ENCODE measurements around the gene WDR33.

The WDR33 gene

DNA sequence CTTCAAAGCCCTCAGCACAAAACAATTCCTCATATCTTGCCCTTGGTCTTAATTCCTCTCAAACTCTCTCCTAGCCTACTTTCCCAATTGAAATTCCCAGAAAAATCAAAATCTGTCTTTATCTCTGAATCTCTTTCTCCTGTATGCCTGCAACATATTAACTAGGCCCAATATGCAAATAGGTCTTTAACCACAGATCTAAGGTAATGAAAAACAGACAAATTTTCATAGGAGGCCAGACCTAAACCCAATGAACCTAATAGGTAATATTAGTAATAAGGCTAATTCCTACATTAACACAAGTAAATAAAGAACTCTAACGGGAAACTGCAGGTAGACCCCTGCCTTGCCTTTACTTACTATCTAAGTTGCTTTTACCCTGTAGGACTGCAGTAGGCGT lies 41.4 kb downstream of the WDR33 start:
- intact Hi-C loops (cut with DNase I; ENCODE audit: low total_unique reads), result no loop called here
- Histone ChIP-seq H3K9me3 (no peaks in the 10 kb centered on the region), H3K4me3 (no peak overlapping the region), H3K27ac (no peak overlapping the region), H3K4me1 (peaks cover 0 to 8% (median 1%) of the 10 kb centered on the region in 4 donors), H3K36me3 (peaks cover 22 to 44% (median 40%) of the 10 kb centered on the region in 3 donors), H3K27me3 (no peaks in the 10 kb centered on the region)
- DNase-seq, result no peak
- TF ChIP-seq, protein P1, sequence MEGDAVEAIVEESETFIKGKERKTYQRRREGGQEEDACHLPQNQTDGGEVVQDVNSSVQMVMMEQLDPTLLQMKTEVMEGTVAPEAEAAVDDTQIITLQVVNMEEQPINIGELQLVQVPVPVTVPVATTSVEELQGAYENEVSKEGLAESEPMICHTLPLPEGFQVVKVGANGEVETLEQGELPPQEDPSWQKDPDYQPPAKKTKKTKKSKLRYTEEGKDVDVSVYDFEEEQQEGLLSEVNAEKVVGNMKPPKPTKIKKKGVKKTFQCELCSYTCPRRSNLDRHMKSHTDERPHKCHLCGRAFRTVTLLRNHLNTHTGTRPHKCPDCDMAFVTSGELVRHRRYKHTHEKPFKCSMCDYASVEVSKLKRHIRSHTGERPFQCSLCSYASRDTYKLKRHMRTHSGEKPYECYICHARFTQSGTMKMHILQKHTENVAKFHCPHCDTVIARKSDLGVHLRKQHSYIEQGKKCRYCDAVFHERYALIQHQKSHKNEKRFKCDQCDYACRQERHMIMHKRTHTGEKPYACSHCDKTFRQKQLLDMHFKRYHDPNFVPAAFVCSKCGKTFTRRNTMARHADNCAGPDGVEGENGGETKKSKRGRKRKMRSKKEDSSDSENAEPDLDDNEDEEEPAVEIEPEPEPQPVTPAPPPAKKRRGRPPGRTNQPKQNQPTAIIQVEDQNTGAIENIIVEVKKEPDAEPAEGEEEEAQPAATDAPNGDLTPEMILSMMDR (IDR thresholded peaks at IDR 0.05), result no peak

DNA sequence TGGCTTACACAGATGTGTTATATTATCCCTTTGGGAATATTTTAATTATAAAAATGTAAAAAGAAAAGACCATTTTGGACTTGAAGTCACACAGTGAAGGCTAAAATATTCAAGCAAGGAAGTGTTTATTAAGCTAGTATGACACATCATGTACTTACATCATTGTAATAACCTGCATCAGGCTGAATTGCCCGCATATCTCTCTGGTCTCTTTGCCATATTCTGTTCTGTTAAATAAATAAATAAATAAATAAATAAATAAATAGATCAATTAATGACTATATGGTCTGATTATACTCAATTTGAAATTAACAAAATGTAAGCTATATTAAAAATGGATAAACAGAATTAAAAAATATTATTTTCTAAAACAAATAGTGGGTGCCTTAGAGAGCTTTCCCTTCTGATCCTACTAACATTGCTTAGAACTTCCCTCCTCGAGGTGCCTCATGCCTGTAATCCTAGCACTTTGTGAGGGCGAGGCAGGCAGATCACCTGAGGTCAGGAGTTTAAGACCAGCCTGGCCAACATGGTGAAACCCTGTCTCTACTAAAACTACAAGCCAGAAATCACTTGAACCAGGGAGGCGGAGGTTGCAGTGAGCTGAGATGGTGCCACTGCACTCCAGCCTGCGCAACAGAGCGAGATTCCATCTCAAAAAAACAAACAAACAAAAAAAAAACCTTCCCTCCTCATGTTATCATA lies 42.0 kb downstream of the WDR33 start:
- H3K9me3 ChIP-seq, result no peaks in the 10 kb centered on the region
- DNase-seq, result no peak
- H3K4me3 ChIP-seq, result no peak overlapping the region
- H3K27ac ChIP-seq, result no peak overlapping the region
- peaks cover 0 to 8% (median 1%) of the 10 kb centered on the region in 4 donors for H3K4me1 ChIP-seq
- H3K36me3 ChIP-seq, result peaks cover 28 to 50% (median 47%) of the 10 kb centered on the region in 3 donors
- intact Hi-C loops (cut with DNase I; ENCODE audit: low total_unique reads), result no loop called here
- no peaks in the 10 kb centered on the region for H3K27me3 ChIP-seq
- TF ChIP-seq, protein P1 (IDR thresholded peaks at IDR 0.05), result no peak

DNA sequence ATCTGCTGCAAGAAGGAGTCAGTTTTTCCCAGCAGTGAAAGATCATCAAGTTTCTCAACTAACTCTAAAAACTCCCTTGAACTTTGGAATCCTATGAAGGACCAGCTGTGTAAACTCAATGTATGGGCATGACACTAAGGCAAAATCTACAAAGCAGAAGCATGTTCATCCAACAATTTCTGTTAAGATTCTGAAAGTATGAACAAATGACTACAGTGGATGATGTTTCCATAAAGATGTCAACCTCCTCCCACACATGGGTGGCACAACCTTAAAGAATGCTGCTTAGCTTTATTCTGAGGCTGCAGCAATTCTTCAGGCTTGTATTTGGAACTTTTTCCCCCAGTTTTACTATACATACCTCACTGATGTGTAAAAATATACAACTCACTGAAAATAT lies 47.2 kb downstream of the WDR33 start:
- TF ChIP-seq, protein P1 (IDR thresholded peaks at IDR 0.05), result no peak
- intact Hi-C loops (cut with DNase I; ENCODE audit: low total_unique reads), result no loop called here

DNA sequence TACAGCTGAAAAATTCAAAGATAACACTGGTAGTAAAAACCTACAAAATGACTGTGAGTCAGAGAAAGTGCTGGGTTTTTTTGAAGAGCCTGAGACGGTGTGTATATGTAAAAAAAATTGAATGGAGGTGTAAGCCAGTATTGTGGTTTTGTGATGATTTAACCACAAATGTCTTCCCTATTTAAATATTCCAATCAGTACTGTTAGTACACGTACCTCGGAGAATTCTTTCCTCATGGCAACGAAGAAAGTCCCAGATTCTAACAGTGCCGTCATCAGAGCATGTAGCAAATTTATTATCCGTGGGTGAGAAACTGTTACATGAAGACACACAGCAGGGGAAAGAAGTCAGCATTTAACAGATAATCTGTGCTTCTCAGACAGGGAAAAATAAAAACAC lies 48.1 kb downstream of the WDR33 start:
- DNase-seq, result no peak
- Histone ChIP-seq H3K27ac (no peak overlapping the region), H3K4me3 (no peak overlapping the region), H3K9me3 (no peaks in the 10 kb centered on the region), H3K27me3 (no peaks in the 10 kb centered on the region), H3K36me3 (peaks cover 41 to 78% (median 71%) of the 10 kb centered on the region in 3 donors), H3K4me1 (no peaks in the 10 kb centered on the region)
- intact Hi-C loops (cut with DNase I; ENCODE audit: low total_unique reads), result no loop called here
- TF ChIP-seq, protein P1 (IDR thresholded peaks at IDR 0.05), result no peak

More for the DNA sequence above, 47.2 kb downstream of the WDR33 start:
- peaks cover 50 to 80% (median 71%) of the 10 kb centered on the region in 3 donors for H3K36me3 ChIP-seq
- no peak for DNase-seq
- no peak overlapping the region for H3K27ac ChIP-seq
- no peaks in the 10 kb centered on the region for H3K4me1 ChIP-seq
- no peaks in the 10 kb centered on the region for H3K9me3 ChIP-seq
- H3K4me3 ChIP-seq, result no peak overlapping the region
- no peaks in the 10 kb centered on the region for H3K27me3 ChIP-seq

DNA sequence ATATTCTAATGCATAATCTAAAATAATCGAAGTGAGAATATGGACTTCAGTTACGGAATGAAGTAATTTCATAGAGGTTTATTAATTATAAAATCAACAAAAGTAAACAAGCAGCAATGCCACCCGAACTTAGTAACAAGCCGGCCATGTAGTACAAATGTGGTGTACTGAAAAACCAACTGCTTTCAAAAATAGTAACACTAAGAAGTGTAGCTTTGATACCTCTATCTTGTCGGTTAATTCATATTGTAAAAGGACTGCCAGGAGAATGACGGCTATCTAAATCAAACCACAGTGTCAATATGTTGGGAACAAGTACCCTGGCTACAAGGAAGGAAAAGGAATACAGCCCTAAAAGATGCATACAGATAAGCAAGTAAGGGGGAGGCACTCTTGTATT lies 48.5 kb downstream of the WDR33 start:
- no peak overlapping the region for H3K4me3 ChIP-seq
- TF ChIP-seq, protein P1 (IDR thresholded peaks at IDR 0.05), result no peak
- DNase-seq, result no peak
- intact Hi-C loops (cut with DNase I; ENCODE audit: low total_unique reads), result no loop called here
- no peaks in the 10 kb centered on the region for H3K4me1 ChIP-seq
- H3K27me3 ChIP-seq, result no peaks in the 10 kb centered on the region
- H3K36me3 ChIP-seq, result peaks cover 40 to 74% (median 67%) of the 10 kb centered on the region in 3 donors
- no peaks in the 10 kb centered on the region for H3K9me3 ChIP-seq
- H3K27ac ChIP-seq, result no peak overlapping the region

All from tibial artery (tissue), 4 donors.